Adrenal gland (tissue), 12 donors: Measurements from ENCODE around the gene KIF25. TPM values are rescaled to one million over a fixed set of nuclear protein-coding genes. Genes with fewer than 3 reads are reported as not detected.

Source experiments
- DNase-seq, 7 donors: peaks; one replicate each; pipeline ENCODE4 v3.0.0-alpha.2; 2019 to 2020
- H3K27ac ChIP-seq, 5 donors: fragments of 200-600 bp; sonication (generic) in 4 of 5; 1 replicate in 3 of 5; 2 replicates in 2 of 5; pipeline versions ENCODE4 v1.5.1 to v1.8.0; 2016 to 2020; ENCODE audit warnings: mild to moderate bottlenecking in 1 of 5
- H3K27me3 ChIP-seq: fragments of 200-600 bp; 2 replicates; pipeline ENCODE4 v1.8.0; 2021
- H3K36me3 ChIP-seq, 2 donors: fragments of 200-600 bp; replicated peaks in 1 of 2; 1 replicate in 1 of 2; 2 replicates in 1 of 2; pipeline versions ENCODE4 v1.5.1 to v1.8.0; 2018 to 2022
- H3K4me1 ChIP-seq, 2 donors: fragments of 200-600 bp; replicated peaks in 1 of 2; 1 replicate in 1 of 2; 2 replicates in 1 of 2; pipeline versions ENCODE4 v1.5.1 to v1.8.0; 2018 to 2021
- H3K4me3 ChIP-seq, 4 donors: fragments of 200-600 bp; sonication (generic) in 3 of 4; one replicate each; pipeline ENCODE4 v1.5.1; 2016 to 2018
- H3K9me3 ChIP-seq, 3 donors: fragments of 200-600 bp; sonication (generic) in 1 of 3; replicated peaks in 1 of 3; 1 replicate in 2 of 3; 2 replicates in 1 of 3; pipeline versions ENCODE4 v1.5.1 to v1.8.0; 2016 to 2021
- POLR2A ChIP-seq, 2 donors: fragments of 450-650 bp; IDR thresholded peaks; one replicate each; pipeline ENCODE4 v1.6.1; 2017; ENCODE audit warnings: antibody characterized with exemption in 2 of 2, mild to moderate bottlenecking in 2 of 2, moderate library complexity in 1 of 2
- WGBS, 4 donors: extraction: QIAGEN DNeasy Blood & Tissue Kit in 2 of 4; methylation state at CpG; one replicate each; pipeline versions ENCODE4 v1.1.5 to v1.1.7; 2013 to 2017; 5-methylcytosine and 5-hydroxymethylcytosine counted together
- intact Hi-C, 2 donors: fragments of 100-400 bp; cut with DNase I; formaldehyde crosslinking; loops; one replicate each; pipeline versions ENCODE4 v1.14.1 to v1.15.0; 2022 to 2023
- polyA plus RNA-seq, 3 donors: library from polyadenylated mRNA; stranded (reverse); fragments of 200-250 nt in 2 of 3; fragments of 350-450 nt in 1 of 3; fragmentation: Illumina TruSeq in 1 of 3; extraction: RNeasy Lipid Tissue Mini Kit (QIAGEN cat#74804) in 1 of 3; gene quantifications; one replicate each; pipeline ENCODE4 v1.2.3, GENCODE V29; 2013 to 2014
- total RNA-seq, 9 donors: library from RNA; depleted of rRNA in 4 of 9; stranded (reverse); fragments of >200 nt in 4 of 9; fragments of 120-200 nt in 1 of 9; fragmentation: NEBNext Ultra II Directional in 1 of 9; extraction: Animal tissue kit (Norgen Biotek cat#: 25700) in 1 of 9; gene quantifications; one replicate each; pipeline versions ENCODE4 v1.1.0 to v1.2.4, GENCODE V29; 2013 to 2023
- TF ChIP-seq, protein P1 (sequence below), 6 experiments: fragments of 450-650 bp in 4 of 6; fragments of 200-600 bp in 2 of 6; sonication (generic) in 1 of 6; IDR thresholded peaks; 1 replicate in 5 of 6; 2 replicates in 1 of 6; pipeline versions ENCODE4 v1.5.1 to v1.8.0; 2016 to 2021; ENCODE audit warnings: antibody characterized with exemption in 6 of 6, mild to moderate bottlenecking in 2 of 6, moderate library complexity in 1 of 6
- donor health status: healthy with polysubstance abuse.
- donor health status: Bipolar disorder and iron deficiency.
- donor health status: DM: yes; HTN: yes; CAD: no.
- donor health status: DM: no; HTN: no; CAD: no.
- donor health status: DM: no; HTN: no; CAD: no.
- donor health status: DM: yes; HTN: yes; CAD: no.

The KIF25 gene
- total and polyA plus RNA-seq, 12 donors = 0.44 to 0.97 TPM; not detected in 10

DNA sequence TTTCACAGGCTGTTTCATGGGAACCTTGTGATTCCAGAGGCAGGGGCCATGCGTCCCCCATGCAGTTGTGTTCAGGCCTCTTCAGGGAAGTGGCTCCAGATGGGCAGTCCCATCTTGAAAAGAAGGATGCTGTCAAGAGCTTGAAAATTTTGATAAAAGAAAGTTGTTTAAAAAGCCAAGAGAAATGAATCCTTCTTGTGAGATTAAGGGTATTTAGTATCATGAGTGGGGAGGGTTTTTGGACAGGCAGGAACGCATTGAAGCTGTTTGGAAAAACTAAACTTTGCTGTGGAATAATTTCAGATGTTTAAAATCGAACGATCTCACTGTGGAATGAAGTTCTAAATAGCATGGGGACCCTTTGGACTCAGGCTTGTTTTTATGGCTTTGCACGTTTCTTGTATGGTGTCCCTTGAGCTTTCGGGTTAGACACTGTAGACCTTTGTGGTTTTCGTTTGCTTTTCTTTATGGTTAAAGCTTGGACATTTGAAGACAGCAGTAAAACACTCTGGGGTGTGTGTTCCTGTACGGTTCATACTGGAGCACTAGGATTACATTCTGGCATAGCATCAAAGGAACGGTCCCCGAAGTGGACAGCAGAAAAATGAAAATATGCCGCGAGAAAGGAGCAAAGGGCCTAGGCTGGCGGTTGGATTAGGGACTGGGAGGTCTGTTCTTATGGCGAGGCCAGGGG lies 18.2 kb downstream of the KIF25 start:
- TF ChIP-seq, protein P1, sequence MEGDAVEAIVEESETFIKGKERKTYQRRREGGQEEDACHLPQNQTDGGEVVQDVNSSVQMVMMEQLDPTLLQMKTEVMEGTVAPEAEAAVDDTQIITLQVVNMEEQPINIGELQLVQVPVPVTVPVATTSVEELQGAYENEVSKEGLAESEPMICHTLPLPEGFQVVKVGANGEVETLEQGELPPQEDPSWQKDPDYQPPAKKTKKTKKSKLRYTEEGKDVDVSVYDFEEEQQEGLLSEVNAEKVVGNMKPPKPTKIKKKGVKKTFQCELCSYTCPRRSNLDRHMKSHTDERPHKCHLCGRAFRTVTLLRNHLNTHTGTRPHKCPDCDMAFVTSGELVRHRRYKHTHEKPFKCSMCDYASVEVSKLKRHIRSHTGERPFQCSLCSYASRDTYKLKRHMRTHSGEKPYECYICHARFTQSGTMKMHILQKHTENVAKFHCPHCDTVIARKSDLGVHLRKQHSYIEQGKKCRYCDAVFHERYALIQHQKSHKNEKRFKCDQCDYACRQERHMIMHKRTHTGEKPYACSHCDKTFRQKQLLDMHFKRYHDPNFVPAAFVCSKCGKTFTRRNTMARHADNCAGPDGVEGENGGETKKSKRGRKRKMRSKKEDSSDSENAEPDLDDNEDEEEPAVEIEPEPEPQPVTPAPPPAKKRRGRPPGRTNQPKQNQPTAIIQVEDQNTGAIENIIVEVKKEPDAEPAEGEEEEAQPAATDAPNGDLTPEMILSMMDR (IDR thresholded peaks at IDR 0.05) = no peak
- no peak for TF ChIP-seq POLR2A (IDR thresholded peaks at IDR 0.05)
- 74 to 83% (median 77%) methylated on average over 14 of the region's 14 CpGs for WGBS, 4 donors
- Histone ChIP-seq H3K27me3 (no peaks in the 10 kb centered on the region), H3K36me3 (no peaks in the 10 kb centered on the region), H3K4me3 (no peak overlapping the region), H3K9me3 (peaks cover 0 to 12% (median 8%) of the 10 kb centered on the region in 3 donors), H3K4me1 (peaks cover 0 to 5% of the 10 kb centered on the region in 2 donors), H3K27ac (no peak overlapping the region)
- DNase-seq = no peak
- intact Hi-C loops = no loop called here

DNA sequence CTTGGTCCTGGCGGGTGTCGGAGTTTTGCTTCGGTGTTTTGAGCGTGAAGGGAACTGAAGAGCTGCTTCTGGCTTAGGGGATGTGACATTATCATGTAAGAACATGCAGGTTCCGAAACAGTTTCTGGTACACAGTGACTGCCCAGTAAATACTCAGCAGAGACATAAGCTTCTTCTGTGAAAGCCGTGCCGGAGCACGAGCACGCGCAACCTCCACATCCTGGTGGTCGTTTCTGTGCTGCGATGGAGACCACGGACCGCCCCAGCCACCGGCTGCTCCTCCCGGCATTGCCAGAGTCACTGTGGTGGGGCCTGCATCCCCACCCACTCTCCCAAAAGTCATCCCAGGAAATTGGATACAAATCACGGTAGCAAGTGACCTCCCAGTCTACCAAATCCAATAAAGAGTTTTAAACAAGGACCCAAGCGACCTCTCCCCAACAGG lies 18.7 kb downstream of the KIF25 start:
- intact Hi-C loops = no loop called here
- H3K4me3 ChIP-seq = no peak overlapping the region
- no peaks in the 10 kb centered on the region for H3K27me3 ChIP-seq
- H3K9me3 ChIP-seq = peaks cover 0 to 6% (median 3%) of the 10 kb centered on the region in 3 donors
- peaks cover 0 to 5% of the 10 kb centered on the region in 2 donors for H3K4me1 ChIP-seq
- 85 to 91% (median 88%) methylated on average over 18 of the region's 18 CpGs for WGBS, 4 donors
- H3K27ac ChIP-seq = no peak overlapping the region
- no peaks in the 10 kb centered on the region for H3K36me3 ChIP-seq
- TF ChIP-seq POLR2A (IDR thresholded peaks at IDR 0.05) = no peak
- TF ChIP-seq, protein P1 (IDR thresholded peaks at IDR 0.05) = no peak
- peak in 1 of 7 donors; percentile 15 for DNase-seq

DNA sequence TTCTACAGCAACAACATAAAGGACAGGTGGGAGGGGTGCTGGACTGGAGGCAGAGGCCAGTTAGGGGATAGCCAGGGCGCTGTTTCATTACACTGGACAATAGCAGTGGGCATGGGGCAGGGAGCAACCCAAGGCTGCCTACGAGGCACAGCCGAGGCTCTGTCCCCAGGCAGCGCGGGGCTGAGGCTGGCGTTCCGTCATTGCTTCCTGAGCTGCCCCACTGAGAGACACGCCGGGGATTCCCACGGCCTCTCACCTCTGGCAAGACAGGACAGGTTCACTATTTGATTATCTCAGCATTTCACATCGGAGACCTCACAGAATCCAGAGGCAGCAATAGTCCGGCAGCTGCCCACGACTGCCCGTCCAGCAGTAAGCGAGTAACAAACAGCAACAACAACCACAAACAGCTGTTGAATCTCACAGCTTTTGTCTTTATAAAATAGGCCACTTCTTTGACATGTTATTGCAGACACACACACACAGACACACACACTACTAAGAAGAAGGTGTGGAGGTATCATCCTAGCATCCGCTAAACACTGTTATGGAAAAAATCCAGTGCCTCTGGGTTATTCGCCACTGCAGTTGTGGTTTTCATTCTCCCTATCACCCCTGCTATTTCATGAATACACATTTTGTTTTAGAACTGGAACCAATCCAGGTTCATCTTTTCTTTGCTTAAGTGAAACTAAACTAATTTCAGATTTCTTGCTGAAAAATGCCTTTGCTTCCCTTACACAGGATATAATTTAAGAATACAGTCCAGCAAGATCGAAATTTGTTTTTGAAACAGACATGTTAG lies 19.5 kb downstream of the KIF25 start:
- Histone ChIP-seq H3K27ac (no peak overlapping the region), H3K36me3 (no peaks in the 10 kb centered on the region), H3K4me1 (peaks cover 0 to 5% of the 10 kb centered on the region in 2 donors), H3K4me3 (no peak overlapping the region), H3K27me3 (no peaks in the 10 kb centered on the region), H3K9me3 (no peaks in the 10 kb centered on the region)
- intact Hi-C loops = no loop called here
- TF ChIP-seq POLR2A (IDR thresholded peaks at IDR 0.05) = no peak
- TF ChIP-seq, protein P1 (IDR thresholded peaks at IDR 0.05) = no peak
- 66 to 76% (median 74%) methylated on average over 10 to 18 of the region's 18 CpGs for WGBS, 4 donors
- DNase-seq = peak in 1 of 7 donors; percentile 23

DNA sequence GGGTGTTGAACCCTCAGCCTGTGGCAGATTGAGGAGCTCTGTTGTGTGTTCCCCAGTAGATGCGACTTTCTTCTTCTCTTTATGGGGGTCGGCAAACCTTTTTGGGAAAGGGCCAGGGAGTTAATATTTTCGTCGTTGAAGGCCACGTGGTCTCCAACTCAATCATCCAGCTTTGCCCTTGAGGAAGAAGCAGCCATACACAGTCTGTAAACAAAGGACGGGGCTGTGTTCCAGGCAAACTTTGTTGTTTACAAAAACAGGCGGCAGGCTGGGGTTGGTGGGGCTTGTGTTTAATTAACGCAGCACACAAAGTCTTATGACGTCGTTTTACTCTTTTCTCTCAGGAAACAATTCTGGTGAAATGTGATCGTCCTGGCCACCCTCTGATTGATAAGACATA lies 20.2 kb downstream of the KIF25 start:
- DNase-seq = peak in 1 of 7 donors; percentile 24
- H3K4me3 ChIP-seq = no peak overlapping the region
- 56 to 67% (median 59%) methylated on average over 11 of the region's 11 CpGs for WGBS, 4 donors
- no peaks in the 10 kb centered on the region for H3K27me3 ChIP-seq
- intact Hi-C loops = no loop called here
- H3K4me1 ChIP-seq = peaks cover 0 to 5% of the 10 kb centered on the region in 2 donors
- H3K9me3 ChIP-seq = no peaks in the 10 kb centered on the region
- H3K36me3 ChIP-seq = no peaks in the 10 kb centered on the region
- TF ChIP-seq, protein P1 (IDR thresholded peaks at IDR 0.05) = no peak
- TF ChIP-seq POLR2A (IDR thresholded peaks at IDR 0.05) = no peak
- H3K27ac ChIP-seq = no peak overlapping the region
